WERI-Rb-1 (cell line): ENCODE data around the gene GPR68.
"Not testable (repeated sequence)": the region's sequence is repeated elsewhere in the genome, so short reads cannot be mapped to it uniquely, and the experiment has no call there.

Source experiments
- DNase-seq: peaks from one replicate; pipeline ENCODE4 v3.0.0-alpha.2; 2020
- H3K27ac ChIP-seq: fragments of 250-450 bp; sonication (Bioruptor Pico); 2 replicates; pipeline ENCODE4 v1.5.1; 2020; ENCODE audit warnings: mild to moderate bottlenecking, moderate library complexity
- H3K27me3 ChIP-seq: fragments of 250-450 bp; sonication (Bioruptor Pico); 2 replicates; pipeline ENCODE4 v1.5.1; 2021; ENCODE audit warnings: mild to moderate bottlenecking, low read depth, moderate library complexity; ENCODE audit not compliant: insufficient read depth, severe bottlenecking
- H3K36me3 ChIP-seq: fragments of 250-450 bp; sonication (Bioruptor Pico); 2 replicates; pipeline ENCODE4 v1.5.1; 2020; ENCODE audit warnings: mild to moderate bottlenecking, moderate library complexity
- H3K4me3 ChIP-seq: 2 replicates; pipeline ENCODE4 v1.5.1; 2011; ENCODE audit warnings: low read depth, mild to moderate bottlenecking, control low read depth, low read length
- H3K9me3 ChIP-seq: fragments of 250-450 bp; sonication (Bioruptor Pico); 2 replicates; pipeline ENCODE4 v1.5.1; 2021; ENCODE audit warnings: mild to moderate bottlenecking, moderate library complexity; ENCODE audit not compliant: severe bottlenecking
- TF ChIP-seq, protein P1 (sequence below): IDR thresholded peaks from 2 replicates; pipeline ENCODE4 v1.5.1; 2011; ENCODE audit warnings: low read depth, mild to moderate bottlenecking, control low read depth, inconsistent platforms, low read length

GPR68 gene

DNA sequence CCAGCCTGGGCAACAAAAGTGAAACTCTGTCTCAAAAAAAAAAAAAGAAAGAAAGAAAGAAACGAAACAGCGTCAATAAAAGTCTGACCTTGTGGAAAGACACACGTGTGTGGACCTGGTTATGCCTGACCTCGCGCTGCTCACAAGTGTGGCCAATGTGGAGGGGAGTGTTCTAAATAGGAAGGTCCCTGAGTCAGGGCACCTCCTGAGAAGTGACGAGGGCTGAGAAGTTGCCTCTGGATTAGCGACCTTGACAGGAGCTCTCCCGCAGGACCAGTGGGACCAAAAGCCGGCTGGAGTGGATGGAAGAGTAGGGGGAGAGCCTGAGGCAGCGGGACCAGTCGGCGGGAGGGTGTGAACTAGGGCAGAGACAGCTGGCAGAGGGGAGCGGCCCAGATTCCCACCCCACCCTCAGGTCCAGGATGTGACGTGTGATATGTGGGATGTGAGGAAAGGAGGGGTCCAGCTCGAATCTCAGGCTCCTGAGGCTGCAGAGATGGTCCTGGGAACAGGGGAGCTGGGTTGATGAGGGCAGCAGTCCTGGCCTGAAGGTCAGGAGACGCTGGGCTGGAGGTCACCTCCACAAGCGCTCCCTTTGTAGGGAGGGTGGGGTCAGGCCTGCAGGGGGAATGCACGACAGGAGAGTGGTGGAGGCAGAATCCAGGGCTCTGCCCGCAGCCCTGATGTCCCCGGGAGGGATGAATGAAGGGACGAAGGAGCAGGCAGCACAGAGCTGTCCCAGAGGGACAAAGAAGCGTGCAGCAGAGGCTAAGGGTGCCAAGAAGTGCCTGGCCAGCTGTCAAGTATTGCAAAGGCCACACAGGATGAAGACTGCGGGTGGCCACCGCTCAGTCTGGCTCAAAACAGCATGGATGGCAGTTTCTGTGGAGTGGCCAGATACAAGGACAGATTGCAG is 24.8 kb upstream of the GPR68 start:
- Histone ChIP-seq H3K9me3 (no peaks in the 10 kb centered on the region), H3K4me3 (no peak overlapping the region), H3K27ac (no peak overlapping the region), H3K27me3 (no peaks in the 10 kb centered on the region), H3K36me3 (peaks cover 36% of the 10 kb centered on the region)
- TF ChIP-seq, protein P1, sequence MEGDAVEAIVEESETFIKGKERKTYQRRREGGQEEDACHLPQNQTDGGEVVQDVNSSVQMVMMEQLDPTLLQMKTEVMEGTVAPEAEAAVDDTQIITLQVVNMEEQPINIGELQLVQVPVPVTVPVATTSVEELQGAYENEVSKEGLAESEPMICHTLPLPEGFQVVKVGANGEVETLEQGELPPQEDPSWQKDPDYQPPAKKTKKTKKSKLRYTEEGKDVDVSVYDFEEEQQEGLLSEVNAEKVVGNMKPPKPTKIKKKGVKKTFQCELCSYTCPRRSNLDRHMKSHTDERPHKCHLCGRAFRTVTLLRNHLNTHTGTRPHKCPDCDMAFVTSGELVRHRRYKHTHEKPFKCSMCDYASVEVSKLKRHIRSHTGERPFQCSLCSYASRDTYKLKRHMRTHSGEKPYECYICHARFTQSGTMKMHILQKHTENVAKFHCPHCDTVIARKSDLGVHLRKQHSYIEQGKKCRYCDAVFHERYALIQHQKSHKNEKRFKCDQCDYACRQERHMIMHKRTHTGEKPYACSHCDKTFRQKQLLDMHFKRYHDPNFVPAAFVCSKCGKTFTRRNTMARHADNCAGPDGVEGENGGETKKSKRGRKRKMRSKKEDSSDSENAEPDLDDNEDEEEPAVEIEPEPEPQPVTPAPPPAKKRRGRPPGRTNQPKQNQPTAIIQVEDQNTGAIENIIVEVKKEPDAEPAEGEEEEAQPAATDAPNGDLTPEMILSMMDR = no peak
- DNase-seq = no peak

GRCh38 chr14:91267965-91268437 is 23.5 kb upstream of the GPR68 start:
- no peak overlapping the region for H3K4me3 ChIP-seq
- TF ChIP-seq, protein P1 = no peak
- no peak for DNase-seq
- no peaks in the 10 kb centered on the region for H3K9me3 ChIP-seq
- H3K27ac ChIP-seq = no peak overlapping the region
- peaks cover 25% of the 10 kb centered on the region for H3K36me3 ChIP-seq
- no peaks in the 10 kb centered on the region for H3K27me3 ChIP-seq

GRCh38 chr14:91266276-91266675 is 21.8 kb upstream of the GPR68 start:
- not testable (repeated sequence) for H3K4me3 ChIP-seq, H3K36me3 ChIP-seq, H3K27ac ChIP-seq, H3K9me3 ChIP-seq, DNase-seq, H3K27me3 ChIP-seq

- peaks cover 7% of the 10 kb centered on the region for H3K36me3 ChIP-seq
- H3K9me3 ChIP-seq = no peaks in the 10 kb centered on the region
- H3K27me3 ChIP-seq = no peaks in the 10 kb centered on the region
- no peak overlapping the region for H3K27ac ChIP-seq
- DNase-seq = no peak
- TF ChIP-seq, protein P1 = no peak
- no peak overlapping the region for H3K4me3 ChIP-seq
These were observed 20.9 kb upstream of the GPR68 start for GRCh38 chr14:91265404-91265803.

GRCh38 chr14:91264151-91265150 is 19.9 kb upstream of the GPR68 start:
- no peak overlapping the region for H3K27ac ChIP-seq
- TF ChIP-seq, protein P1 = no peak

DNA sequence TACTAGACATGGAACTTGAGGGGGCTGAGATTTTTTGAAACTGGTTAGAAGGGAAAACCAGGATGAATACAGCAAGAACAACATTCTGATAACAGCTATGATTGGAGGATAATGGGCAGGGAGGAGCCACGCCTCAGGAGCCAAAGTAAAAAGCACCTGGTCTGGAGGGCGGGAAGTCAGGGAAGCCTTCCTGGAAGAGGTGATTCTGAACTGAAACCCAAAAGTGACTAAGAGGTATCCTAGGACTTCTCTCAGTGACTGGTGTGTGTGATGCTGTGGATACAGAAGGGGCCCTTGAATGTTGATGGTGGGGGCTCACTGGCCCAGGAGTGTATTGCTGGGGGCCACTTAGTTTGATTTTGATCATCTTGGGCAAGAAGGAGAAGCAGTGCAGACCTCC is 18.8 kb upstream of the GPR68 start:
- Histone ChIP-seq H3K27me3 (no peaks in the 10 kb centered on the region), H3K4me3 (no peak overlapping the region), H3K9me3 (no peaks in the 10 kb centered on the region), H3K27ac (no peak overlapping the region), H3K36me3 (no peaks in the 10 kb centered on the region)
- DNase-seq = no peak
- TF ChIP-seq, protein P1 = no peak

More at GRCh38 chr14:91264151-91265150, 19.9 kb upstream of the GPR68 start:
- H3K9me3 ChIP-seq = no peaks in the 10 kb centered on the region
- H3K36me3 ChIP-seq = peaks cover under 1% of the 10 kb centered on the region
- H3K27me3 ChIP-seq = no peaks in the 10 kb centered on the region
- DNase-seq = no peak
- no peak overlapping the region for H3K4me3 ChIP-seq
